K562 (cell line): ENCODE data around the gene TUBD1. TPM values are rescaled to one million over a fixed set of nuclear protein-coding genes. Genes with fewer than 3 reads are reported as not detected.

ENCODE experiments used
- ATAC-seq: fragments of 200-7000 bp; cut with Tn5 transposase; 3 replicates; pipeline ENCODE4 v1.9.1; 2020; ENCODE audit warnings: moderate library complexity
- BruUV-seq: library from RNA; stranded (reverse); fragments of 400-500 nt; replicated peaks from 2 replicates; lab custom pipeline; 2021; lab: Mats Ljungman, UMichigan
- CTCF ChIA-PET: fragments of 300-600 bp; formaldehyde crosslinking; extraction: SDS; loops from one replicate; lab custom pipeline; 2021; ENCODE audit warnings: low intra/inter-chr PET ratio; lab: Yijun Ruan, JAX
- POLR2A ChIA-PET: fragments of 300-600, 350-650 bp; sonication (Branson Sonifier 250); formaldehyde crosslinking; extraction: SDS; loops from one replicate; lab custom pipeline; 2021; ENCODE audit warnings: antibody characterized with exemption, inconsistent platforms; lab: Yijun Ruan, JAX
- DNase-seq, 4 experiments: peaks; one replicate each; pipeline versions ENCODE4 v3.0.0 to v3.0.0-alpha.2; 2011 to 2018; ENCODE audit warnings: low spot score in 3 of 4, mixed read lengths in 3 of 4; ENCODE audit errors: extremely low read depth in 1 of 4
- FAIRE-seq: peaks from 2 replicates; lab custom pipeline; 2011; peaks lifted over from hg19 to GRCh38; lab: Jason Lieb, UNC
- H2AFZ ChIP-seq: 2 replicates; pipeline ENCODE4 v1.6.0; 2011; ENCODE audit warnings: low read depth, low read length, control low read depth, inconsistent platforms
- H3K27ac ChIP-seq: fragments of 200-600 bp; 3 replicates; pipeline ENCODE4 v1.8.0; 2011; ENCODE audit warnings: low read depth, mild to moderate bottlenecking, control low read depth, inconsistent platforms, low read length, moderate library complexity, mixed read lengths; ENCODE audit errors: extremely low read depth
- H3K27me3 ChIP-seq, 2 experiments: fragments of 300-600 bp in 1 of 2; 2 replicates in 1 of 2; 3 replicates in 1 of 2; pipeline versions ENCODE4 v1.6.0 to v1.8.0; 2011; ENCODE audit warnings: inconsistent platforms in 2 of 2, low read length in 2 of 2, mild to moderate bottlenecking in 1 of 2, mixed read lengths in 1 of 2, moderate library complexity in 1 of 2; ENCODE audit not compliant: control insufficient read depth in 2 of 2, insufficient read depth in 2 of 2
- H3K36me3 ChIP-seq: fragments of 300-600 bp; 3 replicates; pipeline ENCODE4 v1.8.0; 2011; ENCODE audit warnings: mild to moderate bottlenecking, low read length, inconsistent platforms; ENCODE audit not compliant: control insufficient read depth, insufficient read depth
- H3K4me1 ChIP-seq, 2 experiments: fragments of 200-600 bp in 1 of 2; replicated peaks in 1 of 2; 2 replicates in 1 of 2; 3 replicates in 1 of 2; pipeline versions ENCODE4 v1.5.1 to v1.8.0; 2011; ENCODE audit warnings: inconsistent platforms in 2 of 2, low read length in 2 of 2, mild to moderate bottlenecking in 1 of 2, mixed read lengths in 1 of 2, moderate library complexity in 1 of 2; ENCODE audit not compliant: control insufficient read depth in 2 of 2, insufficient read depth in 2 of 2
- H3K4me2 ChIP-seq: 2 replicates; pipeline ENCODE4 v1.6.1; 2011; ENCODE audit warnings: low read length, control low read depth, inconsistent platforms, mixed read lengths; ENCODE audit not compliant: insufficient read depth
- H3K4me3 ChIP-seq: fragments of 200-600 bp; sonication (generic), shearing (Covaris generic); 2 replicates; pipeline ENCODE4 v1.5.1; 2016; ENCODE audit warnings: control low read depth, inconsistent platforms
- H3K79me2 ChIP-seq: fragments of 200-600 bp; 3 replicates; pipeline ENCODE4 v1.8.0; 2011; ENCODE audit warnings: low read length, inconsistent platforms; ENCODE audit not compliant: control insufficient read depth, insufficient read depth
- H3K9ac ChIP-seq, 2 experiments: 2 replicates each; pipeline versions ENCODE4 v1.6.0 to v1.6.1; 2011; ENCODE audit warnings: low read depth in 2 of 2, low read length in 2 of 2, control low read depth in 1 of 2, inconsistent platforms in 1 of 2, mild to moderate bottlenecking in 1 of 2, mixed read lengths in 1 of 2; ENCODE audit not compliant: insufficient read depth in 1 of 2
- H3K9me1 ChIP-seq: one replicate; pipeline ENCODE4 v1.6.0; 2011; ENCODE audit warnings: inconsistent platforms, mild to moderate bottlenecking, low read length, moderate library complexity; ENCODE audit not compliant: control insufficient read depth, insufficient read depth
- H3K9me3 ChIP-seq: replicated peaks from 2 replicates; pipeline ENCODE4 v1.5.1; 2011; ENCODE audit warnings: low read depth, low read length, inconsistent platforms; ENCODE audit not compliant: control insufficient read depth, insufficient read depth
- H4K20me1 ChIP-seq: replicated peaks from 2 replicates; pipeline ENCODE4 v1.6.1; 2011; ENCODE audit warnings: low read length, inconsistent platforms, mixed read lengths; ENCODE audit not compliant: control insufficient read depth, insufficient read depth
- DMBX1 ChIP-seq: fragments of 250-450 bp; sonication (Bioruptor Pico); IDR thresholded peaks from 2 replicates; pipeline ENCODE4 v1.8.0; 2022; ENCODE audit warnings: inconsistent platforms, mild to moderate bottlenecking, moderate library complexity, borderline replicate concordance
- EZH2 ChIP-seq: IDR thresholded peaks from 2 replicates; pipeline ENCODE4 v1.6.1; 2012; ENCODE audit warnings: low read depth, mild to moderate bottlenecking, inconsistent platforms, low read length, borderline replicate concordance
- MAFF ChIP-seq: IDR thresholded peaks from 2 replicates; pipeline ENCODE4 v1.6.1; 2012; ENCODE audit warnings: low read length, improper control_type of control experiment
- MECOM ChIP-seq: fragments of 250-450 bp; sonication (Bioruptor Pico); IDR thresholded peaks from 2 replicates; pipeline ENCODE4 v1.8.0; 2022; ENCODE audit warnings: inconsistent platforms
- MYC ChIP-seq, 2 experiments: fragments of 250-450 bp in 1 of 2; sonication (Bioruptor Pico) in 1 of 2; IDR thresholded peaks; 2 replicates each; pipeline versions ENCODE4 v1.5.1 to v1.6.1; 2012 to 2021; ENCODE audit warnings: low read depth in 2 of 2, borderline replicate concordance in 1 of 2, improper control_type of control experiment in 1 of 2, low read length in 1 of 2, mild to moderate bottlenecking in 1 of 2, moderate library complexity in 1 of 2
- PHF20 ChIP-seq: fragments of 450-650 bp; IDR thresholded peaks from 2 replicates; pipeline ENCODE4 v1.6.1; 2018; ENCODE audit not compliant: partially characterized antibody
- PRMT5 ChIP-seq: sonication (generic); formaldehyde crosslinking; IDR thresholded peaks from 2 replicates; pipeline ENCODE4 v1.5.0; 2020; ENCODE audit warnings: missing genetic modification reagents
- RCOR1 ChIP-seq, 2 experiments: IDR thresholded peaks; 2 replicates each; pipeline ENCODE4 v1.6.1; 2012; ENCODE audit warnings: low read depth in 2 of 2, low read length in 2 of 2, borderline replicate concordance in 1 of 2, improper control_type of control experiment in 1 of 2
- ZNF253 ChIP-seq: fragments of 250-450 bp; sonication (Bioruptor Pico); conservative IDR thresholded peaks from 2 replicates; pipeline ENCODE4 v1.6.1; 2021; ENCODE audit warnings: mild to moderate bottlenecking
- WGBS: fragments of 100-300 bp; shearing (Covaris generic); methylation state at CpG from one replicate; pipeline ENCODE4 v1.1.6; 2016; ENCODE audit warnings: low coverage, mixed read lengths; ENCODE audit not compliant: insufficient coverage; ENCODE audit errors: missing lambda C conversion rate; 5-methylcytosine and 5-hydroxymethylcytosine counted together
- in situ Hi-C: fragments of 300-500 bp; cut with MboI; formaldehyde crosslinking; loops from 4 replicates; pipeline ENCODE4 v1.15.0; 2018; ENCODE audit warnings: inconsistent platforms, mixed read lengths
- intact Hi-C: fragments of 100-400 bp; cut with micrococcal nuclease; formaldehyde crosslinking; loops from 2 replicates; pipeline ENCODE4 v1.14.2; 2022
- polyA plus RNA-seq, 8 experiments: library from polyadenylated mRNA; depleted of rRNA in 4 of 8; stranded (reverse) in 5 of 8; unstranded in 3 of 8; fragments of >200 nt; fragmentation: Nextera tagmentation in 2 of 8; fragmentation: Illumina TruSeq in 1 of 8; extraction: Ambion mirVana in 2 of 8; extraction: Trizol in 1 of 8; gene quantifications; 2 replicates each; pipeline versions ENCODE4 v1.2.1 to v1.2.3, GENCODE V29; 2011 to 2014; ENCODE audit warnings: inconsistent platforms in 1 of 8, missing spikeins in 1 of 8
- total RNA-seq, 7 experiments: library from RNA; depleted of rRNA in 6 of 7; stranded (reverse); fragments of >200 nt in 6 of 7; fragmentation: Illumina TruSeq in 2 of 7; extraction: Trizol in 2 of 7; gene quantifications; 2 replicates each; pipeline versions ENCODE4 v1.2.1 to v1.2.3, GENCODE V29; 2011 to 2021; ENCODE audit warnings: low replicate concordance in 1 of 7
- TF ChIP-seq, protein P1 (sequence below): fragments of 450-650 bp; conservative IDR thresholded peaks from 2 replicates; pipeline ENCODE4 v1.6.1; 2016; ENCODE audit warnings: missing genetic modification characterization, low read depth, mild to moderate bottlenecking, missing compliant biosample characterization, moderate library complexity
- TF ChIP-seq, protein P2 (sequence below): fragments of 450-650 bp; formaldehyde crosslinking; IDR thresholded peaks from 2 replicates; pipeline ENCODE4 v1.4.0; 2020; ENCODE audit warnings: mild to moderate bottlenecking, moderate library complexity
- TF ChIP-seq, protein P3 (sequence below), 2 experiments: fragments of 450-650 bp; IDR thresholded peaks; 2 replicates each; pipeline ENCODE4 v1.6.1; 2016
- TF ChIP-seq, protein P4 (sequence below): IDR thresholded peaks from 3 replicates; pipeline ENCODE4 v1.6.1; 2011; ENCODE audit warnings: borderline replicate concordance, mild to moderate bottlenecking, moderate library complexity; ENCODE audit not compliant: insufficient read length; ENCODE audit errors: extremely low read depth

The TUBD1 gene
- total and polyA plus RNA-seq, 9 of the 15 experiments (the other 6 are each of a cell fraction or from before 2014, with no cell fraction given), result 10.8 to 35.3 (median 17.9) TPM

DNA sequence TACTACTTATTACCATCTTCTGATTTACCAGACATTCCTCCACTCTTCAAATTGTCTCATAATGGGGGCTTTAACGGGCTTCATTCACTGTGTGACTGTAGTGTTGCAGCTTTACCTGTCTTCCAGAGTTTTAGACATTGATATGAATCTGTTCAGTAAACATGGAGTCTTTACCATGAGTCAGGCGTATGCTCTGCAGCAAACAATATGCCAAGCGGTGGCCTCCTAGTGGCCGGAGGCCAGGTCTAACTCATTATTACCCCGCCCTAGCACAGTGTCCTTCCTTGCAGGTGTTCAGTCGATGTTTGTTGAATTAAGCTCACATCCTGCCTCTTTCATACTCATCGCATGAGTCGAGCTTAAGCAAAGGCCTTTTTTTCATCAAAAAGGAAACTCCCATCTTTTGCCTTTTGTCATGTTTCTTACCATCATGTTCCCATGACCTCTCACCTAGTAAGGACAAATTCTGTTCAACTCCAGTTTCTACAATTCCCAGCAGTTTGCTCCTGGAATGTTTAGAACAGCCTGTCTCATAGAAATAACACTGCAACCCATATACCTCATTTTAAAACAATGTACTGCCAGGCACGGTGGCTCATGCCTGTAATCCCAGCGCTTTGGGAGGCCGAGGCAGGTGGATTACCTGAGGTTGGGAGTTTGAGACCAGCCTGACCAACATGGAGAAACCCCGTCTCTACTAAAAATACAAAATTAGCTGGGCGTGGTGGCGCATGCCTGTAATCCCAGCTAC is 39.4 kb downstream of the TUBD1 start:
- ATAC-seq, result peak; percentile 93
- Histone ChIP-seq H3K4me3 (no peak overlapping the region), H3K9me3 (no peaks in the 10 kb centered on the region), H3K4me2 (no peak overlapping the region), H3K9ac (no peak overlapping the region), H3K79me2 (no peaks in the 10 kb centered on the region), H3K9me1 (no peaks in the 10 kb centered on the region), H3K36me3 (no peaks in the 10 kb centered on the region), H2AFZ (peak overlapping the region; percentile 66), H3K4me1 (peaks cover 5 to 8% of the 10 kb centered on the region in 2 experiments; a peak in 4 of 5 replicates), H3K27ac (peak overlapping the region; percentile 37; the same call in 2 of the 3 replicates), H4K20me1 (no peaks in the 10 kb centered on the region), H3K27me3 (no peaks in the 10 kb centered on the region)
- WGBS, result 73% methylated on average over 13 of the region's 14 CpGs
- BruUV-seq, result no TSS peak
- ChIA-PET CTCF (interaction anchor here (0.6 to 0.8 kb wide), 2 partner anchors 109 to 140 kb away, joined by 3 to 5 read pairs; no protein-coding TSS in a partner anchor), POLR2A (interaction anchor here (0.7 to 0.9 kb wide), 3 partner anchors 10 to 154 kb away, joined by 3 read pairs; no protein-coding TSS in a partner anchor)
- peak; percentile 77 for FAIRE-seq
- DNase-seq, result peak; percentile 53 to 70 (median 63)
- in situ Hi-C loops, result no loop called here
- intact Hi-C loops, result no loop called here
- TF ChIP-seq RCOR1 (IDR thresholded peaks at IDR 0.05; ENCODE audit: borderline replicate concordance in 1 of 2, low read depth in 2 of 2, low read length in 2 of 2) (0 out of 4 replicates have a peak, but pooled peaks of 1 of the 2 experiments have one; percentile 7), MECOM (CRISPR knock-in tag) (no peak), PRMT5 (CRISPR knock-in tag) (no peak), PHF20 (no peak), EZH2 (no peak), DMBX1 (CRISPR knock-in tag) (no peak), MYC (IDR thresholded peaks at IDR 0.05; ENCODE audit: low read depth, low read length) (0 out of 2 replicates have a peak, but pooled peaks have one; percentile 26), MYC (CRISPR knock-in tag; IDR thresholded peaks at IDR 0.05; ENCODE audit: borderline replicate concordance, low read depth) (no peak), MAFF (peak; percentile 53; the same call in 1 of the 2 replicates), ZNF253 (CRISPR knock-in tag) (no peak)
- TF ChIP-seq, protein P1, sequence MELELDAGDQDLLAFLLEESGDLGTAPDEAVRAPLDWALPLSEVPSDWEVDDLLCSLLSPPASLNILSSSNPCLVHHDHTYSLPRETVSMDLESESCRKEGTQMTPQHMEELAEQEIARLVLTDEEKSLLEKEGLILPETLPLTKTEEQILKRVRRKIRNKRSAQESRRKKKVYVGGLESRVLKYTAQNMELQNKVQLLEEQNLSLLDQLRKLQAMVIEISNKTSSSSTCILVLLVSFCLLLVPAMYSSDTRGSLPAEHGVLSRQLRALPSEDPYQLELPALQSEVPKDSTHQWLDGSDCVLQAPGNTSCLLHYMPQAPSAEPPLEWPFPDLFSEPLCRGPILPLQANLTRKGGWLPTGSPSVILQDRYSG (tag), result no peak
- TF ChIP-seq, protein P2, sequence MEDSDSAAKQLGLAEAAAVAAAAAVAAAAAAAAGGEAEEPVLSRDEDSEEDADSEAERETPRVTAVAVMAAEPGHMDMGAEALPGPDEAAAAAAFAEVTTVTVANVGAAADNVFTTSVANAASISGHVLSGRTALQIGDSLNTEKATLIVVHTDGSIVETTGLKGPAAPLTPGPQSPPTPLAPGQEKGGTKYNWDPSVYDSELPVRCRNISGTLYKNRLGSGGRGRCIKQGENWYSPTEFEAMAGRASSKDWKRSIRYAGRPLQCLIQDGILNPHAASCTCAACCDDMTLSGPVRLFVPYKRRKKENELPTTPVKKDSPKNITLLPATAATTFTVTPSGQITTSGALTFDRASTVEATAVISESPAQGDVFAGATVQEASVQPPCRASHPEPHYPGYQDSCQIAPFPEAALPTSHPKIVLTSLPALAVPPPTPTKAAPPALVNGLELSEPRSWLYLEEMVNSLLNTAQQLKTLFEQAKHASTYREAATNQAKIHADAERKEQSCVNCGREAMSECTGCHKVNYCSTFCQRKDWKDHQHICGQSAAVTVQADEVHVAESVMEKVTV (CRISPR knock-in tag), result no peak
- TF ChIP-seq, protein P3, sequence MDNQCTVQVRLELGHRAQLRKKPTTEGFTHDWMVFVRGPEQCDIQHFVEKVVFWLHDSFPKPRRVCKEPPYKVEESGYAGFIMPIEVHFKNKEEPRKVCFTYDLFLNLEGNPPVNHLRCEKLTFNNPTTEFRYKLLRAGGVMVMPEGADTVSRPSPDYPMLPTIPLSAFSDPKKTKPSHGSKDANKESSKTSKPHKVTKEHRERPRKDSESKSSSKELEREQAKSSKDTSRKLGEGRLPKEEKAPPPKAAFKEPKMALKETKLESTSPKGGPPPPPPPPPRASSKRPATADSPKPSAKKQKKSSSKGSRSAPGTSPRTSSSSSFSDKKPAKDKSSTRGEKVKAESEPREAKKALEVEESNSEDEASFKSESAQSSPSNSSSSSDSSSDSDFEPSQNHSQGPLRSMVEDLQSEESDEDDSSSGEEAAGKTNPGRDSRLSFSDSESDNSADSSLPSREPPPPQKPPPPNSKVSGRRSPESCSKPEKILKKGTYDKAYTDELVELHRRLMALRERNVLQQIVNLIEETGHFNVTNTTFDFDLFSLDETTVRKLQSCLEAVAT (IDR thresholded peaks at IDR 0.05), result no peak
- TF ChIP-seq, protein P4, sequence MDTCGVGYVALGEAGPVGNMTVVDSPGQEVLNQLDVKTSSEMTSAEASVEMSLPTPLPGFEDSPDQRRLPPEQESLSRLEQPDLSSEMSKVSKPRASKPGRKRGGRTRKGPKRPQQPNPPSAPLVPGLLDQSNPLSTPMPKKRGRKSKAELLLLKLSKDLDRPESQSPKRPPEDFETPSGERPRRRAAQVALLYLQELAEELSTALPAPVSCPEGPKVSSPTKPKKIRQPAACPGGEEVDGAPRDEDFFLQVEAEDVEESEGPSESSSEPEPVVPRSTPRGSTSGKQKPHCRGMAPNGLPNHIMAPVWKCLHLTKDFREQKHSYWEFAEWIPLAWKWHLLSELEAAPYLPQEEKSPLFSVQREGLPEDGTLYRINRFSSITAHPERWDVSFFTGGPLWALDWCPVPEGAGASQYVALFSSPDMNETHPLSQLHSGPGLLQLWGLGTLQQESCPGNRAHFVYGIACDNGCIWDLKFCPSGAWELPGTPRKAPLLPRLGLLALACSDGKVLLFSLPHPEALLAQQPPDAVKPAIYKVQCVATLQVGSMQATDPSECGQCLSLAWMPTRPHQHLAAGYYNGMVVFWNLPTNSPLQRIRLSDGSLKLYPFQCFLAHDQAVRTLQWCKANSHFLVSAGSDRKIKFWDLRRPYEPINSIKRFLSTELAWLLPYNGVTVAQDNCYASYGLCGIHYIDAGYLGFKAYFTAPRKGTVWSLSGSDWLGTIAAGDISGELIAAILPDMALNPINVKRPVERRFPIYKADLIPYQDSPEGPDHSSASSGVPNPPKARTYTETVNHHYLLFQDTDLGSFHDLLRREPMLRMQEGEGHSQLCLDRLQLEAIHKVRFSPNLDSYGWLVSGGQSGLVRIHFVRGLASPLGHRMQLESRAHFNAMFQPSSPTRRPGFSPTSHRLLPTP, result no peak
